SIG-M5 (cell line): ENCODE measurements around the gene DEGS2.

Source experiments
- DNase-seq: peaks from one replicate; lab custom pipeline; 2025; lab: John Stamatoyannopoulos, UW

DEGS2 gene

GRCh38 chr14:100148837-100149731 lies 10.4 kb downstream of the DEGS2 start:
- no peak for DNase-seq

- no peak for DNase-seq
Measured at GRCh38 chr14:100147691-100148464, 11.6 kb downstream of the DEGS2 start.

GRCh38 chr14:100147181-100147631 lies 12.2 kb downstream of the DEGS2 start:
- no peak for DNase-seq

DNA sequence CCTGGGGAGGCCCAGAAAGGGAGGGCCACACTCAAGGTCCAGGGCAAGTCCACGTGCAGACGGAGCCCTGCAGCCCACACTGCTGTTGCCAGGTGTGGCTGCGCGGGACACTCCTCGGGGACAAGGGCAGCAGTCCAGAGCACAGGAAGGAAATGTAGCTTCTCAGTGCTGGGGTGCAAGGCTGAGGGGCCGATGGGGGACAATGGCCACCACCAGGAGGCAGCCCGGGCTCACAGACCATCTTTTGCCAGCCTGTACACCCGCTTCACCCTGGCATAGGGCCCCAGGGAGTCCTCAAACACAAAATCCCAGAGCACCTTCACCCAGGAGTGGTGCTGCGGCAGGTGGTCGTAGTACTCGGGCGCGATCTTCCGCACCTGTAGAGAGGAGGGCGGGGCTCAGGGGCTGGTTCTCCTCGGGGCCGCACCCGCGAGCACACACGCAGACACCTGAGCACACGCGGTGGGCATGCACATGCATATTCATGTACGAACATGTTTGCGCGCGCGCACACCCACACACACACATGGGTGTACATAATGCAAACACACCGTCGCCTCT lies 12.8 kb downstream of the DEGS2 start:
- DNase-seq, result no peak

DNA sequence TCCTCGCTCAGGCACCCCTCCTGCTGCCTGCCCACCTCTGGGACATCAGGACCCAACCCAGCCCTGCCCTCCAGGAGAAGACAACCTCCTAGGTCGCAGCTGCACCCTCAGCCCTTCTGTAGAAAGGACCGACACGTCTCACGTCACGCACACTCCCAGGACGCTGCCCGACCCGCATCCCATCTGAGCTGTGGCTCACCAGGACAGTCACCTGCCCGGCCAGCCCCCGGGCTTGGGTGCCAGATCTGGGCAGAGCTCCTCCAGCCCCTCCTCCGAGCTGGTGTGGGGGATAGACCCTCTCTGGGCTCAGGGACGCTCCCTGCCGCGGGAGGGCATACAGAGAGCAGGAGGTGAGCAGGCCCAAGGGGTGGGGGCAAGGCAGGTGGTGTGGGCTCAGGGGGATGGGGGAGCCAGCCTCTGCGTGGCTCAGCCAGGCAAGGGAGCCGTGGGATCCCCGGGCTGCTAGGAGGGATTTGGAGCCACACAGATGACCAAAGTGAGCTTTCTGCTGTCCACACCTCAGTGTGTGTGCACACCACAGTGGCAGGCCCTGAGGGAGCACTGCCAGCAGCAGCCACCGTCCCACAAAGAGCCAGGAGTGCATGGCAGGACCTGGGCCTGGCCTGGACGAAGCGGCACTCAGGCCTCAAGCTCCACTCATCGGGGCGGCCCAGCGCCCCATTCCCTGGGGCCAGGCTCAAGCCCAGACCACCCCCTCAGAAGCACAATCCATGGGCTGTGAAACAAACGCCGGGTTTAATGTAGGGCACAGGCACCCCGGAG lies 13.6 kb downstream of the DEGS2 start:
- no peak for DNase-seq

GRCh38 chr14:100144996-100145646 lies 14.3 kb downstream of the DEGS2 start:
- no peak for DNase-seq

GRCh38 chr14:100144645-100144995 lies 14.8 kb downstream of the DEGS2 start:
- no peak for DNase-seq

DNA sequence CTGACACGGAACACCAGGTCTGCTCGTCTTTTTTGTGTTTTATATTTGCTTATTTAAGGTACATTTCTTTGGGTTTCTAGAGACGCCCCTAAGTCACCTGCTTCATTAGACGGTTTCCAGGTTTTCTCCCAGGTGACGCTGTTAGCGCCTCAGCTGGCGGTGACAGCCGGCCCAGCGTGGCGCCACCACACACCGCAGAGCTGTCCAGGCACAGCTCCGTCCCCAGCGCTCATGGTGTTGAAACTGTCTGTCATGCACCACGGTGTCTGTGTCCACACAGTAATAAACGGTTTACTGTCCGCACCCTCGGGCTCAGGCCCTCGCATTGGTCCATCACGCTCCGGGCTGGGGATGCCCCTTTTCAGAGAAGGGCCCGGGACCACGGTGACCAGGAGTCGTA lies 15.5 kb downstream of the DEGS2 start:
- no peak for DNase-seq

- DNase-seq, result no peak
Measured at GRCh38 chr14:100143523-100143922, 15.9 kb downstream of the DEGS2 start.

GRCh38 chr14:100142073-100143040 lies 17.1 kb downstream of the DEGS2 start:
- DNase-seq, result no peak

GRCh38 chr14:100141098-100141497 lies 18.3 kb downstream of the DEGS2 start:
- no peak for DNase-seq

- DNase-seq, result peak; percentile 62
Measured at GRCh38 chr14:100140452-100141078, 18.9 kb downstream of the DEGS2 start.

- DNase-seq, result no peak
Measured at GRCh38 chr14:100138955-100139354, 20.5 kb downstream of the DEGS2 start.

DNA sequence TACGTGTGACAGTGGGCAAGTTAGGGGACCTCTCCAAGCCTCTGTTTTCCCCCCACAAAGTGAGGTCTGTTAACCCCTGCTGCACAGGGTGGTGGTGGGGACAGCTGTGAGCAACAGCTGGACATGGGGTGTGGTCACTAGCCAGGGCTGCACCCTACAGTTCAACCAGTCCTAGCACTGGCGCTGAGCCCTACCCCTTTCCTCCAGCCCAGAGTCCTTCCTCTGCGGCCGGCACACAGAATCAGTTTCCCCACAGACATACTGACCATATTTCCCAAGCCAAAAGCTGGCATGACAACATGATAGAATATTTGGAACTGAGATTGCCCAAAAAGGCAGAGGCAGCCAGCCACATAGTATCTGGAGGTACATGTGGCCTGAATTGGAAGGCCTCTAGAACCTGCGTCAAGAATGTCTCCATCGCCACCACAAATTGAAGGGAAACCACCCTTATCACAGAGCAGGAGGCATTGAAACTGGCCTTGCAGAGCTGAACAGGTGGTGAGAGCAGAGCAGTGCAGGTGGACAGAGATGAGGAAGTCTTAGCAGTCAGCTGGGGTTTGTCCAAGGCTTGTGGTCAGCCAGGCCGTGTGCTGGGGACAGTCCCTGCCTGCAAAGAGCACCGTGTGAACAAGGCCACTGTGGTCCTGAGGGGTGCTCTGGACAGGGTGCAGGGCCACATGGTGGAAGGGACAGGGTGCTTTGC lies 21.2 kb downstream of the DEGS2 start:
- DNase-seq, result no peak

DNA sequence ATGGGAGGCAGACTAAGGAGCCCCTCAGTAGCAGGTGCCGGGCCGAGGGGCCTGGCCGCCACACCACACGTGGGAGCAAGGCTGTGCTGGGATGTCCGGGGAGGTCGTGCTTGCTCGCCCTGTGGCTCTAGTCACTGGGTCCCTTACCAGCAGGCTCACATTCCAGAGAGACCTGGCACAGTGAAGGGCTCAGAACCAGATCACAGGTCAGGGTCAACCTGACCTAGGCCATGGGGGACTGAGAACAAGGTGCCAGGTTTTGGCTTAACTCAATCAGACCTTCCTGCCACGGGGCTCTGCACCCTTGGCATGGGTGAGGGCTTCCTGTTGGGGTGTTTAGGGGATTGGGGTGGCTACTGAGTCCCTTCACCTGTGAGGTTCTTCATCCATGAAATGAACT lies 22.3 kb downstream of the DEGS2 start:
- DNase-seq, result no peak

DNA sequence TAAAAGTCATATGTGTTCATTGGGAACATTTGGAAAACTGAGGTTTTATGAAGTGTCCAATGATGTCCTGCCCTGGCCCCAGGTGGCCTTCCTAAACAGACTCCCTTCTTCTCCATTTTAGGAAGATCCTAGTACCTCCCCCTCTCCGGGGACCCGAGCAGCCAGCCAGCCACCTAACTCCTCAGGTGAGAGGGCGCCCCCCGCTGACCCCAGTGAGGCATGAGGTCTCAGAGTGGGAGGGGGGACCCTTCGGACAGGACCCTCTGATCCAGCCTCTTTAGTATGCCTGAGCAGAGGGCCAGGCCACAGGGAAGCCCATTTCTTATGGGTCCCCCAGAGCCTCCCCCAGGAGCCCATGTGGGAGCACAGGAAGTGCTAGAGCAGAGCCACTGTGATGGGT lies 23.7 kb downstream of the DEGS2 start:
- DNase-seq, result no peak

DNA sequence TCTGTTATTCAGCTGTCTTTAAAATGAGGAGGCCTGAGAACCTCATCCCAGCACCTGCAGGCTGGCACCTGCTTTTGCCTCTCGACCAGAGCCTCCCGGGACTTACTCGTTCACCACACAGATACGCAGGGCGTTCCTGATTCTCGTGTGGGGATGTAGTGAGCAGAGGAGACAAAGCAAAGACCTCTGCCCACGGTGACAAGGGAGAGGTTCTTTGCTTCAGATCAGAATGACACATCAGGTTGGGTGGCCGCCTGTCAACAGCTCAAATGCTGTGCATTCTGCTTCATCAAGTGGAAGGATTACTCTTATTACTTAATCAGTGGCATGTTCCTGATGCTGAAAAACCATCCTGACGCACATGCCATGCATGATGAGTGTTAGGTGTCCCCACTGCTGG lies 24.4 kb downstream of the DEGS2 start:
- no peak for DNase-seq

DNA sequence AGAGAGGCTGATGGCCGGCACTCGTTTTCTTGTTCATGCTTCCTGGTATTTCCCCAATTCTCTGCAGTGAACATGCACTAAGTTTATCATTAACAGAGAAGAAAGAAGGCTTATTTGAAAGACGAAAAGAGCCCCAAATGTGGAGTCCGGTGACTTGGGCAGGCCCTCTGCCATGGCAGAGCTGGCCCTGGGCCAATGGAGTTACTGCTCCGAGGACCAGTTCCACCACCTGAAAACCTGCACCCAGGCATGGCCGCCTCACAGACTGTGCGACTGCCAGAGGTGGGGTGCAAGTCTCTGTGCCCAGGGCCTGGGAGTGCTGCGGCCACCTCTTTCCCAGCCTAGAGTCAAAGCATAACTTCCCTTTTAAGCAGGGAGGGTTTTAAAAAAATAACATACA lies 24.9 kb downstream of the DEGS2 start:
- no peak for DNase-seq

DNA sequence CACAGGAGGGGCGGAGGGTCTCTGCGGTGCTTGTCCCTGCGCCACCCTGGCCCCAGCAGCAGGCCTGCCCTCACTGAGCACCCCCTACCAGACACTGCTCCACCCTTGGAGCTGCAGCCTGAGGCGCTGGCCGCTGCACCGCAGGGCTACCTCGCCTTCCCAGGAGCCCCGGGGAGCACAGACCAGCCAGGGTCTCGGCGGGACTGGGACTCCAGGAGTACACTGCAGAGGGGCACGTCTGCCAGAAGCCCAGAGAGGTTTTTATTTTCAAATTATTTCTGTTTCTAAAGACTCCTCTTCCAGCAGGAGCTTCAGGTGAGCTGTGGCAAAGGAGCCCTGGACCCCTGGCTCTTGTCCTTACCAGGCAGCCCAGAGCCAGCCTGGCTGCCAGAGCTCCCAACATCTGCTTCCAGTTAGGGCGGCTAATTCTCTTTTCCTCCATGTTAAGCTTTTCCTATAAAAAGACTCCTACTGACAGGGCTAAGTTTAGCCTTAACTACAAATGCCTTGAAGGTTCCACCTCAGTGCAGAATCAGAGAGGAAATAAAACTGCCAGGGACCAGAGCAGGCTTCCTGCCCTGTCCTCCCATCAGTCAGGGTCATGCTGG lies 26.4 kb downstream of the DEGS2 start:
- no peak for DNase-seq
